ENCODE results near the gene GNG2.

The GNG2 gene

DNA sequence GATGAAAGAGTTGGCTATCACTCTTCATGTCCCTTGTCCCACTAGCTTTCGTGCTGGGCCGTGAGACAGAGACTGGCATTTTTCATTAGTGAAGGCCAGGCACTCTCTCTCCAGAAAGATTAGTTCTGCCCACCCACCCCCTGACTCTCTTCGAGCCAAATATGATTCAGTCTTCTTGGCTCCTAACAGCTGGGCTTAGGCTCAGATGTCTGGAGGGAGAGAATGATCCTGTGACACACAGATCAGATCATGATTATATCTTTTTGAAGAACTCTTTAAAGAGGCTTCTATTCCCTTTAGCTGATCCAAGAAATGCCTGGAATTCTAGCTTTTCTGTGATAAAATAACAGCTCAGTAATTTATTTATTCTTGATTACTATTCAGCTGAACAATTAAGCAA, 5.2 kb upstream of the GNG2 start:
- no peak for DNase-seq (ENCODE audit: low read depth in 2 of 2, low spot score in 1 of 2)

DNA sequence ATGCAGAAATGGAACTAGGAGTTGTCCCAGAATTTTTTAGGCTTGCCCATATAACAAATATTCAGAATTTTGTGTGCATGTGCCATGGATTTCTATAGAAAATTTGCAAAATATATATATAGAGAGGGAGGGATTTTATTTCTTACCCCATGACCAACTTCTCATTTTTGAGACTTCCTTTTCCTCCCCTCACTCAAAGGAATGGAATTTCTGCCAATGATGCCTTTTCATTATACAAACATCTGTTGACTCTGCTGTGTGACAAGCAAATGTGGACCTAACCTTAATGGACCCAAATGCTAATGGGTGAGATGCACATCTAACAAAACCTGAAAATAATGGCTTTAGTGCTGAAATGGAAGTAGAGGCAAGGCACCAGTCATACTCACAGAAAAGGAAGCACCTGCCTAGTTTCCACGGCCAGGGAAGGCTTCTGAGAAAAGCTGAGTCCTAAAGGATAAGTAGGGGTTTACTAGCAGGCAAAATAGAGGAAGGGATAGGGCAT, 3.6 kb upstream of the GNG2 start:
- DNase-seq (ENCODE audit: low read depth in 2 of 2, low spot score in 1 of 2), result no peak

DNA sequence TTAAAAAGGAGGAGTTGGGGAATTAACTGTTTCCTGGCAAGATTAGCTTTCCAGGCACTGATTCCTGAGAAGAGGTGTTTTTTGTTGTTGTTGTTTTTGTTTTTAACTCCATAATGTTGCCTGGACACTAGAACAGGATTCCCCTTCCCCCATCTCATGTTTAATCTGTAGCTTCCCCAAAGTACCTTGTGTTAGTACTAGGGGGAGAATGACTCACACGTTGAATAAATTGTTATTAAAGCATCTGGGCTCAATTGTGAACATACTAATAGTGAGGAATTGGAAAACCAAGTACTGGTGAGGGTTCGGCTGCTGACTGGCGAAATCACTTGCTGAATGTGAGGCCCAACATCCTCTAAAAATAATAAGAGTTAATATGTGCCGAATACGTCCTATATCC, 1.3 kb upstream of the GNG2 start:
- no peak for DNase-seq (ENCODE audit: low read depth in 2 of 2, low spot score in 1 of 2)

DNA sequence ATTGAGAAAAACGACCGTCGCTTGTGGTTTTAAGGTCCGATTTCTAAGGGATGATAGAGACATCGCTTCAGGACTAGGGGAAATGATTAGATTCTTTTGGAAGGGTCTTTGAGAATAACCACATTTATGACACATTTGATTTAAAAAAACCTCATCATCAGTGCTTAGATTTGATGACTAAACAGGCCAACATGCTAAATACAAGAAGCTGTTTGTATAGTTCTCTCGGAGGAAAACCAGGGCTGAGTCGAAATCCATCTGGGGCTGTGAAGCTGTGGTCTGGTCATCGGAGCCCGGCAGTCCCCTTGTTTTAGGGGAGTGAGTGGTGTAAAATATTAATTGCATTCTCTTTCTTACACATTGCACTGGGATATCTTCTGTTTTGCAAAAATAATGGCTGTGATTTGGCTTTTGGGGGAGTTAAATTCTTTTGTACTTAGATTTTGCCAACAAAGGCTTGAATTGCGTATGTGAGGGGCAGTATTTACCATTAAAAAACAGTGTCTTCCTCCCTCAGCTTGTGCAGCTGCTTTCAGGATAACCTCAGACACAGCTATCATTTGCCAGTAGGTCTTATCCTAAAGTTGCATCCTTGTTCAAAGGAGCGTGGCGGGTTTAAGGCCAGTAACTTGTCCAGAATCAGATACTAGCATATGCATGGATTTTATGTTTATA, 550 bp downstream of the GNG2 start:
- no peak for DNase-seq (ENCODE audit: low read depth in 2 of 2, low spot score in 1 of 2)

DNA sequence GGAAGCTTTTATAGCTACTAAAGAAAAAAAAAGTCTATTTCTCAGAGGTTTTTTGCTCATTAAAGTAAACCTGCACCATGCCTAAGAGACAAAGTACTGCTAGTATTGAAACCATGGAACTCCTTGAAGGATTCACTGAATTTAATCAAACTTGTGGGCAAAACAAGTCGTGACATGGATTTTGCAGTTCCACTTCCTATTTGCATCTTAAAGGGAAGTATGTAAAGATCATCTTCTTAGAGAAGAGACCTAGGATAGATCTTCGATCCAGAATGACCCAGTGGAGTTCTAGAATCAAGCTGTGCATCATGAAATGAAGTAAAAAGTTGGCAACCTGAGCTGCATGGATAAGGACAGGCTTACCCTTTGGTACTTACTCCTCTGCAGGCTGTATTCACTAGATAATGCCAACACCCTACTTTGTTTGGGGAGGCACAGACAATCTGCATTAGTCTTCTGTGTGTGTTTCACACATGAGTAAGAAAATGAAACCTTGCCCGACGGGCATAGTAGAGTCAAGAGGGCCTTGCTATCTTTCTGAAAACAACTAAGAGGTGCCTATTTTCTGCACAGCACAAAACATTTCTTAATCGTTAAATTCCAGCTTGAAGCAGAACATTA, 1.9 kb downstream of the GNG2 start:
- DNase-seq (ENCODE audit: low read depth in 2 of 2, low spot score in 1 of 2), result no peak

DNA sequence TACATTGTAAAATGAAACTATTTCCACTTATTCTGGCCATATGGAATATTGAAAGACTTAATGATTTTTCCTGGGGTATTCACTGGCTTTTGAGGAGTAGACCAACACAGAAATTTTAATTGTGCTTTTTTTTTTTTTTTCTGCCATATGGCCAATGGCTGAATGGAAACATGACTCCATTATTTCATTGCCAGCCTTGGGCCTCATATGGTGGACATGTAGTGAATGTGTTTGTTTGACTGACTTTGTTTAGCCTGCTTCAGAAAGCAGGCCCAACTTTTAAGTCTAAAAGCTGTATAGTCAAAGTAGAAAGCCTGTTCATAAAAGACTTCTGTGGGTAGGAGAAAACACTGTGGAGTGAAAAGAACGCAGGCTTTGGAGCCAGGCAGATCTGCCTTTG, 2.4 kb downstream of the GNG2 start:
- no peak for DNase-seq (ENCODE audit: low read depth in 2 of 2, low spot score in 1 of 2)

DNA sequence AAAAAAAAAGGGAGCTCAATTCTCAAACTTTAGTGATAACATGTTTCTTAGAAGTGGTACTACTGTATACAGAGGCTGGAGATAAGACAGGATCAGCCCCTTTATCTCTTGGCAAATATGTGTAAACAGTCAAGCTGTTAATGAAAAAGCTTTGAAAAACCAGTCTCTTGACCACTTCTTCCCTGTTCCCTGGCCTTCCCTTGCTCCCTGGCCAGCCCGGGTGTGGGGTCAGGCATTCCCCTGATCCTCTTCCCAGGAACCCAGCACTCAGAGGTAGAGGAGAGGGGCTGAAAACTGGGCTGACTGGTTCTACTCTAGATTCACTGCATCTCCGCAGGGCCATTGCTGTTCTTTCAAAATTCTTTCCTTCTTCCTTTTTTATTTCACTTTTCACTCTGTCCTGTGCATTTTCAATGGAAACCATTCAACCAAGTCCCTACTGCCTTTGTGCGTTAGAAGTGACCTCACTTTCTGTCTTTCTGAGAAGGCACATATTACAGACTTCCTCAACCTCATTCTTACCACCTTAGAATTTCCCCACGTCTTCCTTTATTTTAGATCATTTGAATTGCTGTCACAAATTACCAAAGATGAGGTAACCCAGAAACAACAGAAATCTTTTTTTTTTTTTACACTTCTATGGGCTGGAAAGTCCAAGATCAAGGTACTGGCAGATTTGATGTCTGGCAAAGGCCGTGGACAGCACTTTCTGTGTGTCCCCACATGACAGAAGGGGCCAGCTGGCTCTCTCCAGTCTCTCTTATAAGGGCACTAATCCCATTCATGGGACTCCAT, 5.7 kb downstream of the GNG2 start:
- no peak for DNase-seq (ENCODE audit: low read depth in 2 of 2, low spot score in 1 of 2)

DNA sequence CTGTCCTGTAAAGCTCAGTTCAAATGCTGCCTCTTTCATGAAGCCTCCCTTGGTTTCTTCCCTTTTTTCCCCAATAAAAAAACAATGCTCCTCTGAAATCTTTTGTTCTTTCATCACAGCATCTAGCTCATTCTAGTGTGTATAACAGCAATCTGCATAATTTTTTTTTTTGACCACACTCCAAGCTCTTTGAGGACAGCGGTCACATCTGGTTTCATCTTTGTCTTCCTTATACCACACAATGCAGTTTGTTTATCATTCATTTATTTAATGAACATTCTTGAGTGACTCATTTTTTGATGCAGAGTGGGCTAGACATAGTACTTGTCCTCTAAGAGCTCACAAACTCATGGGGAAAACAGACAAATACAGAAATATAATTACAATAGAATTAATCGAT, 7.3 kb downstream of the GNG2 start:
- no peak for DNase-seq (ENCODE audit: low read depth in 2 of 2, low spot score in 1 of 2)

DNA sequence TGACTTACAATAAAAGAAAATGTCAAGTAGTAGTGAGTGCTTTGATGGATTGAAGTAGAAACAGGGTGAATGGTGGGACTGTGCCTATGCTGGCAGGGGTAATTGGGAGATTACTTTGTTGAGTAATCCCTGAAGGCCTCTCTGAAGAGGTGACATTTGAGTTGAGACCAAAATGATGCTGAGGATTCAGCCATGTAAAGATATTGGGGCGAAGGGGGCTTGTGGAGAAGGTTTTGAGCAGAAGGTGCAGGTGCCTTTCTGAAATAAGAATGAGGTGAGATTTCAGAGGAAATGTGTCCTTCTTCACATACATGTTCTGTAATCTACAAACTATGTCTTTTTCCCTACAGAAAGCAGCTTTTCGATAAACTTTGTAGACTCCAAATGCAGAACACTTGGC, 8.0 kb downstream of the GNG2 start:
- no peak for DNase-seq (ENCODE audit: low read depth in 2 of 2, low spot score in 1 of 2)

DNA sequence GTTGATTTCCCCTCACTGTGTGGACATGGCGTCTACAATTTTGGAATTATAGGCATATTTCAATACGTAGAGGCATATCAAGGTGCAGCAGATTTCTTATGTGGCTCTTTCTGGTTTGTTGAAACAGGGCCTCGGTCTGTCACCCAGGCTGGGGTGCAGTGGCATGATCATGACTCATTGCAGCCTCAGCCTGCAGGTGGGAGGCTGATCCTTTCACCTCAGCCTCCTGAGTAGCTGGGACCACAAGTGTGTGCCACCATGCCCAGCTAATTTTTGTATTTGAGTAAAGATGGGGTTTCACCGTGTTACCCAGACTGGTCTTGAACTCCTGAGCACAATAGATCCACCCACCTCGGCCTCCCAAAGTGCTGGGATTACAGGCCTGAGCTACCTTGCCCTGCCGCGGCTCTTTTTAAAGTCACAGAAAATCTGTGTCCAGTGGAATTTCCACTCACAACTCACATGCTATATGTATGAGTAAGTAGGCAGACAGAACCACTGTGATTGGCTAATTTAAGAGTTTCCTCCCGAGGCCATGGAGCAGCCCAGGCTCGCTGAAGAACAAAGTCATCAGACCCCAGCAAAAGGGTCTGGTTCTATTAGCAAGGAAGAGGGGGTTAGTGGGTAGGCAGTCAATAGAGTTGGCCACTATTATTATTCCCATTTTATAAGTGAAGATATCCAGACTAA, 9.1 kb downstream of the GNG2 start:
- DNase-seq (ENCODE audit: low read depth in 2 of 2, low spot score in 1 of 2), result peak in 1 of 2 donors; percentile 56

DNA sequence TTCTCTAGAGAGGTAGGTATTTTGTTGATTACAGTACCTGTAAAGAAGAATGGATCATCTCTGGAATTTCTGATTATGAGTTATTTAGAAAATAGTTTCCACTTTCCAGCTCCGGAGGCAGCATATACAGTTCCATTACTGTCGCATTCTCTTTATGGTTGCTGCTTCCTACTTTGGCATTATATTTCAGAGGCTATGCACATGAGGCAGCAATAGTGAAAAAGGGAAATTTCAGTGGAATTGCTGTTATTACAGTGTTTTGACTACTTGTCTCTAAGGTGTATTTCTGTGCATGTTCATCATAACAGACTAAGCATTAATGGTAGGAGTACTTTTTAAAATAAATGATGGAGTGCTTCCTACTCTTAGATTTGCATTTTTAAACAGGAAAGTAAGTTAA, 10.2 kb downstream of the GNG2 start:
- DNase-seq (ENCODE audit: low read depth in 2 of 2, low spot score in 1 of 2), result no peak

DNA sequence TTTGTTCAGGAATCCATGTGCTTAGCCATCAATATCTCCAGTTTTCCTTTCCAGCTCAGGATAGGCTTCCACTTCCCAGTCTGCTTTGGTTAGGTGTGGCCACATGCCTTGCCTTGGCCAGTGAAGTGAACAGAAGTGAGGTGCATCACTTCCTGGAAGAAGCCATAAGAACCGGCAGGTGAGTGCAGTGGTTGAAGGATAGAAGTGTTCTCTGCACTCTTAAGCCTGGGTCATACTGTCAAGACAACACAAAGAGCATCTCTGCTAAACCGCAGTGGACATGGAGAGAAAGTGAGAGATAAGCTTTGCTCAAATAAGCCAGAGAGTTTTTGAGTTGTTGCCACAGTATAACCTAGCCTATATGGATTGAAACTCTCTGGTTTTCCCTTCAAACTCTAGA, 11.4 kb downstream of the GNG2 start:
- no peak for DNase-seq (ENCODE audit: low read depth in 2 of 2, low spot score in 1 of 2)

DNA sequence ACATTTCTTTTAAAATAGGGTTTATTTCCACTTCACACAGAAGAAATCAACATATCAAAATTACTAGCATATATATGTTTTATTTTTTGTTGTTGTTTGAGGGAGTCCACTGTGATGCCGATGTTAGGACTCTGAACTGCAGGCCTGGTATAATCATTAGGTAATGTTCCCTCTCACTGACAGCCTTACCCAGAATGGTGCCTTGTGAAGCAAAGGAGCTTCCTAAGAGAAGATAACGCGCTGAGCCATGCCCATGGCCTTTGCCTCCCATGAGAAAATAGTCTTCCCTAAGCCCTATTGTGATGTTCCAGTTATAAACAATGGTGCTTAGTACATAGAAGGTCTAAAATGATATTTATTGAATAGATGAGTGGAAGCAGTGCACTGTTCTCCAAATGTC, 12.0 kb downstream of the GNG2 start:
- DNase-seq (ENCODE audit: low read depth in 2 of 2, low spot score in 1 of 2), result no peak

DNA sequence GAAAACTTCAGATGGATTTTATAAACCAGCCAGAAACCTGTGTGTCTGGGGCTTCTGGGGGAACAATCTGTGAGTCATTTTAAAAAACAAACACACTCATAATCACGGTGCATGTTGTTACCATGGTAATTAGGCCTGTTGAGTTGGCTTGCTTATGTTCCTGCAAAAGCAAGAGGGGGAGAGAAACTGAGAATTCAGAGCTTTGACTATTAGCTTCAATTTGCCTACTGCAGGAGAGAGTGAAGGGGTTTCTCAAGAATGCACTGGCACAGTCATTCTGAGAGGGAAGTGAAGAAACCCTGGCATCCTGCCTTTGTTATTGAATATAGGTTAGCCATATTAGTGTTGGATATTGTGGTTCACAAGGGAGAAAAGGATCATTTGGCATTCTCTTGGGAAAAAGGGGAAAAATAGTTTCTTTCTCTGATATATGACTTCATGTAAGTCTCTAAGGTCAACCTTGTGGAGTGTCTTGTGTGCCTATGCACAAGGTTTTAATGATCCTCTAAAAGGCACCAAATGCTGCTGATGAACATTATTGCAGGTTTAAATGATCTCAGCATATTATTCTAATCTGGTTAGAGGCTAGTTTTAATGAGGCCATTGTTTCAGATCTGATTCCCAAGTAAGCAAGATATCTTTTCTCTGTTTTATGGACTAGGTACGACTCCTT, 12.9 kb downstream of the GNG2 start:
- no peak for DNase-seq (ENCODE audit: low read depth in 2 of 2, low spot score in 1 of 2)

DNA sequence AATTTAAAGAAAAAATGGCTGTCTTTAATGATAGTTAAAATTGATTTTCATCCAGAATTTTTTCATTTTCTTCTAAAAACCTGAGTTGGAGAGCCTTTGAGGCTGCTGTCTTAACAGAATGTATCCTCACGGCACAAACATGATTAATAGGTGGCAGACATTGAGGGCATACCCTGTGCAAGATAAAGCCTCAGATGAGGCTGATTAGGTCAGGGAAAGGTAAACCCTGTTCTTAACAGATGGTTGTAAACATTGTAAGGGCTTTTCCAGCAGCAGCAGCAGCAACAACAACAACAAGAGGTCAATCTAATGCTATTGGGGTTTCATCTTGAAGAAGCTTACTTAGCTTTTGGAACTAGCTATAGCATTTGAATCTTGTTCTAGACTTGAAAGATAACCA, 17.4 kb downstream of the GNG2 start:
- DNase-seq (ENCODE audit: low read depth in 2 of 2, low spot score in 1 of 2), result no peak

DNA sequence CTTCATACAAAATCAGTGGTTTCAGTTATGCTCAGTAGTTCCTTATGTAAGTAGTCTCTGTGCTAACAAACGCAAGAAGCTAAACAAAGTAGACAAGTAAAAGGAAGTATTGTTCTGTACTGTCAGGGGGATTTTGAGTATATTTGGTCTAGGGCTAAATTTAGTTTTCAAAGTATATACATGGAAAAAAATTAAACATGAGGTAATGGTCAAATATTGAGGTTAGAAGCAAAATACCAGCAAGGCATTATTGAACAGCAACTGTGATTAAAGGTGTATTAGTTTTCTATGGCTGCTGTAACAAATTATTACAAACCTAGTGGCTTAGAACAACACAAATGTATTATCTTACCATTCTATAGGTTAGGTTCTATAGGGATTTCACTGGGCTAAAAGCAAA, 18.8 kb downstream of the GNG2 start:
- DNase-seq (ENCODE audit: low read depth in 2 of 2, low spot score in 1 of 2), result no peak

DNA sequence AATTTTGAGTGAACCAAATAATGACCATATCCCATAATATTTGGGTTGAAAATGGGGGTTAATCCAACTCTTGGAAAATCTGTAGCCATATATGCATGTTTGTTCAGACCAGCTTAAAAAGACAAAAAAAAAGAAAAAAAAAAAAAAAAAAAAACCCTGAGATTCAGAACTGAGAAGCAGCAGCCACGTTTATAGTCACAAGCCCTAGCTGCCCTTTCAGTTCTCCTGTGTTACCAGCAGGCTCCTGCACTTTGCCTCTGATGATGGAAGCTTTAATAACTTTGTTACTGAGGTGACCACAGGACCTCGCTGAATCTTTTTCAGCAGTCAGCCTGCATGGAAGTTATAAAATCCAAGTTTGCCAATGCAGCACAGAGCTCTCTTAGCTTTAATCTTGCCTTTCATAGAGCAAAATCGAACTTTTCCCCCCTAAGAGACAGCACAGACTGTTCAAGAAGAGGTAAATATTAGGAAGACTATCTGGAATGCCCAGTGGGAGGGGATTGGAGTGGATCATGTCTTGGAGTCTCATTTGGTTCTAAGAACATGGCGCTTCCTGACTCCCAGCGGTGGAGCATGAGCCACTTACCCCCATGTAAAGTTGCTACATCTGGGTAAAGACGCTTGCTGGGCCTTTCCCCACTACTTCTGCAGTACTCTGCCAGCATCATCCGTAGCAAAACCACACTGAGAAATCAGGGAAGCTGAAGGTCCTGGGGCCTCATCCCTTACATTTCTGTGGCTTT, 20.6 kb downstream of the GNG2 start:
- DNase-seq (ENCODE audit: low read depth in 2 of 2, low spot score in 1 of 2), result no peak

DNA sequence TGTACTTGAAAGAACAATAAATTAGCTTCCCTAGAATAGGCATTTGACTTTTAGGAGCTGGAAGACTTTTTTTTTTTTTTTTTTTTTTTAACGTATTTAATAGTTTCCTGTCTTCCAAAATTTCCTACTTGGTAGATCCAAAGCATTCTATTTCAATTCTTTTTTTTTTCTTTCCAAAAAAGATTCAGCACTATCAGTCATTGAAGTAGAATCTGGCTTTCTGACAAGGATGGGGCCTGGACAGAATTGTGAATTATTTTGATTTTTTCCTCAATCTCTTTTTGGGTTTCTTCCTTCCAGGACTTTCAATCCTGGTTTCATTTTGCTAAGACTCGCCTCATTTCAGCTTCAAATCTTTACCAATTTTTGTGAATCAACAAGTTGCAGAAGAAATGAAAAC, 21.2 kb downstream of the GNG2 start:
- DNase-seq (ENCODE audit: low read depth in 2 of 2, low spot score in 1 of 2), result no peak

DNA sequence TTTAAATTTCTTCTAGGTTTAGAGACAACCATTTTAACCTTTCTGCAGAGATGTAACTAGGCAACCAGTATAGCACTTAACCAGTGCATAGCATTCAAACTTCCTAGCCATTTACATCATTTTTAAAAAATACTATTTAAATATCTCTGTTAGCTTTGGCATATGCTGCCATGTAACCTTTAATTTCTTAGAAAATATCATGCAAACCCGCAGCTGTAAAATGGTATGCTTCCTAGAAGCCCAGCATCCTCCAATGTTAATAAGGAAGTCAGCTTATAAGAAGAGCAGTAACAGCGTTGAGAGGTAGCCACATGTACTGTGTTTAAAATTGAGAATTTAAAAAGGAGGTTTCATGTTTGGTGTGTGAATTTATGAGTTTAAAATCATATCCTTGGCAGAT, 22.8 kb downstream of the GNG2 start:
- no peak for DNase-seq (ENCODE audit: low read depth in 2 of 2, low spot score in 1 of 2)

DNA sequence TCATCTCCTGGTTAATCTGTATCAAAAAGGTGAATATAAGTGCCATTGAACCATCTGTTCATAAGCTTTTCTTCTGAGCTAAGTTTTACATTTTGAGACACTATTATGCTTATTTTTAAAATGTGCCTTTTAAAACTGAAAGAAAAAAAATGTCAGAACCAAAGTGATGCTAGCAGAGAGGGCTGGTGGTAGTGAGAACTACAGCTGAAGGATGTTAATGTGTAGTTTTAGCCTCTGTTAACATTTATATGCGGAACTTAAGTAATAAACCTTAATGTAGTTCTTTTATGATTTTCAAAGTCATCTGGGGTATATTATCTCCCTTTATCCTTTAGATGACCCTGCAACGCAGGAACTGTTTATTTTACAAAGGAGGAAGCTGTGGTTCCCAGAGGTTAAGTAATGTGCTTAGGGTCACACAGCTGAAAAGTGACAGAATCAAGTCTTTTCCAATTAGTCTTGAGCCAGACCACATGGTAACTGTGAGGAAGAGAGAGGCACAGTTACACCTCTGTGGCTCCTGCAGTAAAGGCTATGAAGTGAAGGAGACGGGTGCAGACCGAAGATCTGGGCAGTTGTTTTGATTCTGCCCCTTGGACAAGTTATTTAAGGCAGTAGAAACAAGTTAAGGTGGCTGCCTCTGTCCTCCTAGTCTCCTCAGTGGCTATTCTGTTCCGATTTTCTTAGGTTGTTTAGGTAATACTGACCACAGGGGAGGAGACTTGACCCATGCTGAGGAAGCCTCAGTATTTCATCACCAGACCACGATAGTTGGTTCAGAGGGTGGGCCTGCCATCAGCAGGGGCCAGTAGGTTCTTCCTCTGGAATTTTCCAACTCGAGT, 23.9 kb downstream of the GNG2 start:
- no peak for DNase-seq (ENCODE audit: low read depth in 2 of 2, low spot score in 1 of 2)

Data from stimulated activated CD8-positive, alpha-beta memory T cell treated with anti-CD3 and anti-CD28 coated beads, Interleukin-4, amount 100 ng/mL, for 4 hours (primary cell).